Kidney epithelial cell (primary cell): Measurements from ENCODE around the gene C1GALT1. TPM values are rescaled to one million over a fixed set of nuclear protein-coding genes. Genes with fewer than 3 reads are reported as not detected.

ENCODE experiments used
- DNase-seq: peaks from one replicate; pipeline ENCODE4 v3.0.0-alpha.2; 2010; ENCODE audit warnings: low read depth
- H3K27me3 ChIP-seq: 2 replicates; pipeline ENCODE4 v1.6.0; 2011; ENCODE audit warnings: low read length; ENCODE audit not compliant: control insufficient read depth, insufficient read depth
- H3K36me3 ChIP-seq: 2 replicates; pipeline ENCODE4 v1.5.1; 2011; ENCODE audit warnings: low read length; ENCODE audit not compliant: control insufficient read depth, insufficient read depth
- H3K4me3 ChIP-seq: 2 replicates; pipeline ENCODE4 v1.5.1; 2011; ENCODE audit warnings: low read depth, mild to moderate bottlenecking, control low read depth, low read length
- total RNA-seq: library from RNA; depleted of rRNA; stranded (reverse); fragments of >200 nt; gene quantifications from 2 replicates; pipeline ENCODE4 v1.2.3, GENCODE V29; 2015
- TF ChIP-seq, protein P1 (sequence below): IDR thresholded peaks from 2 replicates; pipeline ENCODE4 v1.5.1; 2011; ENCODE audit warnings: mild to moderate bottlenecking, moderate library complexity, low read length, control low read depth, inconsistent platforms; ENCODE audit not compliant: insufficient read depth, poor library complexity, severe bottlenecking

The C1GALT1 gene
- total RNA-seq, 1 donor from 2014 or later = 102 TPM

DNA sequence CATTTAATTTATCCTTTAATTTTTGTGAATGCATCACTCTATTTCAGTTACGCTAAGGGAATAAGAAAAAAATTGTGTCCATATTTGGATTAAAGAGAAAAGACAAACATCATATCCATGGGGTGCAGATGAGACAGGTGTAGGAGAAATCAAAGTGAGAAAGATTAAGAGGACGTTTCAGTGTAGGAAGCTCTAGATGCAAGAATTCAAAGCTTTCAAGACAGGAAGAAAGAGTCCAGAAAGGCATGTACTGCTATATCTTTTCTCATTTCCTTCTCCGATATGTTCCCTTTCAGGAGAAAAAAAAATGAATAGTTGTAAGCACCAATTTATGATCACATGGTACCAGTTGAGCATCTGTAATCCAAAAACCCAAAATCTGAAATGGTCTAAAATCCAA, 17.0 kb upstream of the C1GALT1 start:
- H3K27me3 ChIP-seq = no peaks in the 10 kb centered on the region
- H3K4me3 ChIP-seq = no peak overlapping the region
- no peak for DNase-seq
- TF ChIP-seq, protein P1, sequence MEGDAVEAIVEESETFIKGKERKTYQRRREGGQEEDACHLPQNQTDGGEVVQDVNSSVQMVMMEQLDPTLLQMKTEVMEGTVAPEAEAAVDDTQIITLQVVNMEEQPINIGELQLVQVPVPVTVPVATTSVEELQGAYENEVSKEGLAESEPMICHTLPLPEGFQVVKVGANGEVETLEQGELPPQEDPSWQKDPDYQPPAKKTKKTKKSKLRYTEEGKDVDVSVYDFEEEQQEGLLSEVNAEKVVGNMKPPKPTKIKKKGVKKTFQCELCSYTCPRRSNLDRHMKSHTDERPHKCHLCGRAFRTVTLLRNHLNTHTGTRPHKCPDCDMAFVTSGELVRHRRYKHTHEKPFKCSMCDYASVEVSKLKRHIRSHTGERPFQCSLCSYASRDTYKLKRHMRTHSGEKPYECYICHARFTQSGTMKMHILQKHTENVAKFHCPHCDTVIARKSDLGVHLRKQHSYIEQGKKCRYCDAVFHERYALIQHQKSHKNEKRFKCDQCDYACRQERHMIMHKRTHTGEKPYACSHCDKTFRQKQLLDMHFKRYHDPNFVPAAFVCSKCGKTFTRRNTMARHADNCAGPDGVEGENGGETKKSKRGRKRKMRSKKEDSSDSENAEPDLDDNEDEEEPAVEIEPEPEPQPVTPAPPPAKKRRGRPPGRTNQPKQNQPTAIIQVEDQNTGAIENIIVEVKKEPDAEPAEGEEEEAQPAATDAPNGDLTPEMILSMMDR = no peak
- H3K36me3 ChIP-seq = no peaks in the 10 kb centered on the region

DNA sequence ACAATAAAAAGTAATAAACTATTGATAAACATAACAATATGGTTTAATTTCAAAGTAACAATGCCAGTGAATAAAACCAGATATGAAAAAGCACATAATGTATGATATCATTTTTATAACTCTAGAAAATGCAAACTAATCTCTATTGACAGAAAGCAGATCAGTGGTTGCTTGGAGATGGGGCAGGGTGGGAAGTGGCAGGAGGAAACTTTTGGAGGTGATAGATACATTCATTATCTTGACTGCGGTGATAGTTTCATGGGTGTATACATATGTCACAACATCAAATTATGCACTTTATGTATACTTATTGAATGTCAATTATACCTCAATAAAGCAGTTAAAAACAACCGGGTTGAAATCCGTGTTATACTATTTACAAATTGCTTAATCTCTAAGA, 16.0 kb upstream of the C1GALT1 start:
- TF ChIP-seq, protein P1 = no peak
- DNase-seq = no peak
- Histone ChIP-seq H3K36me3 (no peaks in the 10 kb centered on the region), H3K27me3 (no peaks in the 10 kb centered on the region), H3K4me3 (no peak overlapping the region)

DNA sequence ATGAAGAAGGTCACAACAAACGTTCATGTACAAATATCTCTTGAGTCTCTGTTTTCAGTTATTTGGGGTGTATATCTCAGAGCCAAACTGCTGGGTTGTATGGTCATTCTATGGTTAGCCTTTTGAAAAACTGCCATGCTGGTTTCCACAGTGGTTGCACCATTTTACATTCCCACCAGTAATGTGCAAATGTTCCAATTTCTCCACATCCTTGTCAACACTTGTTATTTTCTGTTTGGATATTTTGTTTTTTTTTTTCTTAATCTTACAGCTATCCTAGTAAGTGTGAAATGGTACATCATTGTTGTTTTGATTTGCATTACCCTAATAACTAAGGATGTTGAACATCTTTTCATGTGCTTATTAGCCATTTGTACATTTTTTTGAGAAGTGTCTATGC, 13.0 kb upstream of the C1GALT1 start:
- no peak for DNase-seq
- Histone ChIP-seq H3K4me3 (no peak overlapping the region), H3K36me3 (no peaks in the 10 kb centered on the region), H3K27me3 (no peaks in the 10 kb centered on the region)
- TF ChIP-seq, protein P1 = no peak

GRCh38 chr7:7173956-7174632, 8.2 kb upstream of the C1GALT1 start:
- no peaks in the 10 kb centered on the region for H3K36me3 ChIP-seq
- H3K4me3 ChIP-seq = no peak overlapping the region
- TF ChIP-seq, protein P1 = no peak
- DNase-seq = no peak
- no peaks in the 10 kb centered on the region for H3K27me3 ChIP-seq

DNA sequence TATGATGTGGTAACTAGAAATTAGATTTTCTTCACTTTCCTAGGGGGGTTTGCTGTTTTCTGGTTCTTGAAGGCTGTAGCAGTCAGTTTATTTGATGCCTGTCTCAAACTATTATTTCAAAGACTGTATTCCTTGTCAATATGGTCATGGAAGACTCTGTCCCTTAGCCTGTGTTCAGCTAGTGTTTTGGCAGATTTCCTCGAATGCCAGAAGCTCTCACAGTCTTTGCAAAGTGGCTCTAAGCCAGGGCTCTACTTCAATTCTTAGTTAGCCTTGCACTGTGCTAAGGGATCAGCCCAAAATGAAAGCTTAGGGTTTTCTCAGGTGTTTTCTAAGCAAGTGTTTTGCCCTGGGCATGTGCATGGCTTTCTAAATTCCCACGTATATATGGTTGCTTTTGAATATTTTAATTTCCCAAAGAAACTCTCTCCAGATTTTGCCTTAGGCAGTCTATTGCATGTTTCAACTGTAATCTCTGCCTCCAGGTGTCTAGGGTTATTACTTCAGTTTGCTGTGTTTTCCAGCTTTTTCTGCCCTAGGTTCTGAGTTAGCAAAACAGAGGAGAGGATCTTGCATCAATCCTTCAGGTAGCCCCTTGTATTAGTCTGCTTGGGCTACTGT, 7.2 kb upstream of the C1GALT1 start:
- TF ChIP-seq, protein P1 = no peak
- no peak overlapping the region for H3K4me3 ChIP-seq
- no peak for DNase-seq

More for the DNA sequence above, 7.2 kb upstream of the C1GALT1 start:
- Histone ChIP-seq H3K36me3 (no peaks in the 10 kb centered on the region), H3K27me3 (no peaks in the 10 kb centered on the region)
